GM12873 (cell line): ENCODE measurements around the gene TRIM3.

Experiments
- CTCF ChIP-seq: IDR thresholded peaks from 2 replicates; pipeline ENCODE4 v1.5.1; 2012; ENCODE audit warnings: low read depth, mild to moderate bottlenecking, moderate library complexity, low read length, control low read depth; ENCODE audit not compliant: insufficient read depth; ENCODE audit errors: missing control alignments

The TRIM3 gene

GRCh38 chr11:6448574-6448973 is 25.2 kb downstream of the TRIM3 start:
- TF ChIP-seq CTCF = no peak

GRCh38 chr11:6443269-6444003 is 30.3 kb downstream of the TRIM3 start:
- TF ChIP-seq CTCF = peak; percentile 96

DNA sequence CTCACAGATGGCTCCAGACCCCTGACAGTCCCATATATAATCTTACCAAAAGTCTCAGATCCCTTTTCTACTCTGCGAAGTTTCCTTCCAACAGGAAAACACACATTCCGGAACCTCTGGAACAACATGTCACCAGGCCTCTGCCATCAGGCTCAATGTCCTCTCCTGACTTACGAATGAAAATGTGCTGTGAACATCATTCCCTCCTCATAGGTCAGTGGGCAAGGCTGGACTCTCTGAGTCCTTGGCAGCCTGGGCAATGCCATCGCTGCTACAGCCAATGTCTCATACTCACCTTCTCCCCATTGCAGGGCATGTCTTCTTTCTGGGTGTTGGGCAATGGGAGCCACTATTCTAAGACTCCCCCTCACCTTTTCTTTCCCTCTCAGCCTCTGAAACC is 31.3 kb downstream of the TRIM3 start:
- no peak for TF ChIP-seq CTCF

- no peak for TF ChIP-seq CTCF
These were observed 32.8 kb downstream of the TRIM3 start, which contains the start of gene HPX for GRCh38 chr11:6440906-6441358. TSS of gene HPX (minus strand) at chr11:6440987. CDS start at chr11:6440963, 24 bp downstream.

- peak; percentile 74 for TF ChIP-seq CTCF
These were observed 34.7 kb downstream of the TRIM3 start for GRCh38 chr11:6438979-6439571.

DNA sequence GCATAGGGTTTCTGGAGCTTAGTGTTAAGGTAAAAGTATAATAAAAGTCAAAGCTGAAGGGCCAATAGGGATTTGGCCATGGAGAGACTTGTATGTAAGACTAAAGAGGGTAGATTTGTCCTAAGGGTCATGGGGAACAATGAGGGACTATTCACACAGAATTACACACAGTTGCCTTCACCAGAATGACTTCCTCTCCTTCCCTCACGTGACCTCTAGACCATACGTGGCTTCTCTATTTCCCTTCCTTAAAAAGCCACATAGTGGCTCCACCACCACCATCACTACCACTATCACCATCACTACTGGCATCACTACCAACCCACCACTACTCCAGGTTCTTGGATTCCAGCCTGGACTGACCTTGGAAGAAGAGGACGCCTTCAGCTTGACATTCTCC is 35.7 kb downstream of the TRIM3 start:
- no peak for TF ChIP-seq CTCF

DNA sequence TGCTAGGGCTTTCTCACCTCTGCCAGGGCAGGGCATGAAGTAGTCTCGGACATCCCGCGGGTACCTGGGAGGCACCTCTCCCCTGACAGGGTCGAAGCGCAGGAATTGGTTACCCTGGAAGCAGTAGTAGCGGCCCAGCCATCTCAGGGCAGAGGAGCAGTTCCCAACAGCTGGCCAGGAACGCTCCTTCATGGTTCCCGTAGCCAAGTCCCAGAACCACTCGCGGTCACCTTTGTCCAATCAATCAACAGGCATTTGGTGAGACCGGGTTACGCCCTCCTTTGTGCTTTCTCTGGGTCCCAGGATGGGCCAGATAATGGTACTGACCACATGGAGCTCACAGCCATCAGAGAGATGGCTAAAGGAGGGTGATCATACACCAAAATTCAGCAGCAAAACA is 36.3 kb downstream of the TRIM3 start:
- TF ChIP-seq CTCF = no peak
